ENCODE results near the gene CTU2. TPM values are rescaled to one million over a fixed set of nuclear protein-coding genes. Genes with fewer than 3 reads are reported as not detected.

Gene CTU2
- polyA plus RNA-seq, 1 donor from 2014 or later, result 26.3 TPM

GRCh38 chr16:88764080-88764479 lies 57.8 kb downstream of the CTU2 start (continued):
- TF ChIP-seq CTCF (IDR thresholded peaks at IDR 0.05; ENCODE audit: poor library complexity, severe bottlenecking), result no peak

GRCh38 chr16:88764913-88765349 lies 58.6 kb downstream of the CTU2 start:
- Histone ChIP-seq H2AFZ (ENCODE audit: low read depth, low read length) (no peak overlapping the region), H4K20me1 (ENCODE audit: insufficient read depth) (no peaks in the 10 kb centered on the region), H3K4me3 (ENCODE audit: low read length) (no peak overlapping the region), H3F3A (ENCODE audit: insufficient read depth, low read length, poor library complexity, severe bottlenecking) (no peaks in the 10 kb centered on the region), H3K79me2 (replicated peaks; ENCODE audit: insufficient read depth, low read length) (no peaks in the 10 kb centered on the region), H3K9ac (ENCODE audit: low read length) (no peak overlapping the region), H3K36me3 (ENCODE audit: insufficient read depth, low read length) (no peaks in the 10 kb centered on the region), H3K27ac (ENCODE audit: low read length) (no peak overlapping the region), H3K27me3 (ENCODE audit: insufficient read depth, low read depth, low read length) (no peaks in the 10 kb centered on the region), H3K9me2 (ENCODE audit: insufficient read depth, low read length) (no peaks in the 10 kb centered on the region), H3K9me3 (ENCODE audit: low read length) (no peaks in the 10 kb centered on the region), H3K4me2 (ENCODE audit: low read length) (no peak overlapping the region)
- TF ChIP-seq RAD21 (conservative IDR thresholded peaks at IDR 0.05) (no peak), SMC3 (conservative IDR thresholded peaks at IDR 0.05; ENCODE audit: poor library complexity) (no peak), TAF1 (IDR thresholded peaks at IDR 0.05; ENCODE audit: low read depth) (no peak), EZH2 (IDR thresholded peaks at IDR 0.05; ENCODE audit: borderline replicate concordance, insufficient read depth, low read length, poor library complexity, severe bottlenecking) (no peak), POLR2AphosphoS5 (IDR thresholded peaks at IDR 0.05) (no peak), EP300 (conservative IDR thresholded peaks at IDR 0.05; ENCODE audit: poor library complexity, severe bottlenecking) (no peak), REST (IDR thresholded peaks at IDR 0.05; ENCODE audit: borderline replicate concordance) (no peak), MXI1 (conservative IDR thresholded peaks at IDR 0.05; ENCODE audit: poor library complexity, severe bottlenecking) (no peak), CTCF (IDR thresholded peaks at IDR 0.05; ENCODE audit: poor library complexity, severe bottlenecking) (no peak)

Other genes with a start within 250 kb of the CTU2 start
- gene ZC3H18, start 136.1 kb upstream of the CTU2 start, polyA plus RNA-seq, result 12.8 and 17.5 TPM in 2 replicates
- 1.0 TPM in 1 of 2 replicates, not detected in the other for gene IL17C, start 67.9 kb upstream of the CTU2 start, polyA plus RNA-seq
- 5.7 and 6.3 TPM in 2 replicates for gene CYBA, start 55.5 kb upstream of the CTU2 start, polyA plus RNA-seq
- gene MVD, start 43.4 kb upstream of the CTU2 start, polyA plus RNA-seq, result 232 and 303 TPM in 2 replicates
- not detected in 2 replicates for gene SNAI3, start 20.0 kb upstream of the CTU2 start, polyA plus RNA-seq
- gene RNF166, start 95 bp upstream of the CTU2 start, polyA plus RNA-seq, result 34.4 TPM in 2 replicates
- gene PIEZO1, start 78.7 kb downstream of the CTU2 start, polyA plus RNA-seq, result not detected in 2 replicates
- 1.0 and 5.2 TPM in 2 replicates for gene CDT1, start 97.3 kb downstream of the CTU2 start, polyA plus RNA-seq
- 52.0 and 52.5 TPM in 2 replicates for gene APRT, start 105.4 kb downstream of the CTU2 start, polyA plus RNA-seq
- 18.9 and 19.4 TPM in 2 replicates for gene GALNS, start 150.4 kb downstream of the CTU2 start, polyA plus RNA-seq
- gene TRAPPC2L, start 150.6 kb downstream of the CTU2 start, polyA plus RNA-seq, result 56.8 and 70.2 TPM in 2 replicates
- gene PABPN1L, start 160.2 kb downstream of the CTU2 start, polyA plus RNA-seq, result 0.20 and 0.48 TPM in 2 replicates

Measured in neural cell (in vitro differentiated cells).